ENCODE measurements around the gene MTUS2.
A peak's percentile ranks its signal among the peaks of the same experiment; 100 is the strongest.

GRCh38 chr13:29230299-29230845, 410.2 kb downstream of the MTUS2 start:
- TF ChIP-seq SETDB1 (IDR thresholded peaks at IDR 0.05; ENCODE audit: low read length) (no peak), FIP1L1 (IDR thresholded peaks at IDR 0.05; ENCODE audit: low read depth, low read length, poor library complexity, severe bottlenecking) (no peak), CTCF (IDR thresholded peaks at IDR 0.05 in 2 of 3, conservative IDR thresholded peaks at IDR 0.05 in 1 of 3; ENCODE audit: insufficient read depth in 2 of 3, low read depth in 1 of 3, low read length in 3 of 3) (no peak), MAFK (IDR thresholded peaks at IDR 0.05; ENCODE audit: low read length) (no peak), C11orf30 (IDR thresholded peaks at IDR 0.05; ENCODE audit: low read depth) (0 out of 2 replicates have a peak, but pooled peaks have one; percentile 24), GTF2F1 (IDR thresholded peaks at IDR 0.05; ENCODE audit: low read depth, low read length) (no peak), CBX8 (IDR thresholded peaks at IDR 0.05; ENCODE audit: borderline replicate concordance, extremely low read depth, low read depth, low read length, poor library complexity, severe bottlenecking) (no peak), ZBTB40 (IDR thresholded peaks at IDR 0.05) (no peak), ZBTB40 (CRISPR knock-in tag; IDR thresholded peaks at IDR 0.05) (no peak), RREB1 (CRISPR knock-in tag; IDR thresholded peaks at IDR 0.05) (no peak), ZNF398 (CRISPR knock-in tag; IDR thresholded peaks at IDR 0.05) (no peak), MXI1 (IDR thresholded peaks at IDR 0.05; ENCODE audit: low read depth, low read length) (no peak), TBP (optimal IDR thresholded peaks at IDR 0.05; ENCODE audit: low read depth, low read length) (no peak), EP300 (IDR thresholded peaks at IDR 0.05; ENCODE audit: low read length) (no peak), HDGF (IDR thresholded peaks at IDR 0.05) (no peak)

Data from K562 (cell line).